ENCODE results near the gene INHBE.
"Not testable (repeated sequence)": the region's sequence is repeated elsewhere in the genome, so short reads cannot be mapped to it uniquely, and the experiment has no call there.

Gene INHBE

GRCh38 chr12:57454566-57455373 is at the start of gene INHBE:
INHBE (plus strand) TSS chr12:57455307; CDS start chr12:57455537, 230 bp downstream.
- in situ Hi-C loops (cut with HindIII; ENCODE audit: low pct_unique_long_range_greater_than_20kb, low sequenced_read_pairs), result no loop called here
- no peak for TF ChIP-seq JUND (IDR thresholded peaks at IDR 0.05; ENCODE audit: low read depth)
- DNase-seq (ENCODE audit: low read depth in 1 of 2, low spot score in 1 of 2), result peak in 1 of 2 experiments; percentile 76

DNA sequence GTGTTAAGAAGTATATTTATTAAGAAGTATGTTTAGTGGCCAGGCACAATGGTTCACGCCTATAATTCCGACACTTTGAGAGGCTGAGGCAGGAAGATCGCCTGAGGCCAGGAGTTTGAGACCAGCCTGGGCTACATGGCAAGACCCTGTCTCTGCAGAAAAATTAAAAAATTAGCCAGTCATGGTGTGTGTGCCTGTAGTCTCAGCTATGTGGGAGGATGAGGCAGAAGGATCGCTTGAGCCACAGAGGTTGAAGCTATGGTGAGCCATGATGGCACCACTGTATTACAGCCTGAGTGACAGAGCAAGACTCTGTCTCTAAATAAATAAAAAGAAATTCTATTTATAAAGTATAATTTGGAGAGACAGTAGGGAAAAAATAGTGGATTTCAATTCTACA is 44.6 kb upstream of the INHBE start:
- no peak for TF ChIP-seq JUND (IDR thresholded peaks at IDR 0.05; ENCODE audit: low read depth)
- in situ Hi-C loops (cut with HindIII; ENCODE audit: low pct_unique_long_range_greater_than_20kb, low sequenced_read_pairs), result no loop called here
- no peak for DNase-seq (ENCODE audit: low read depth in 1 of 2, low spot score in 1 of 2)

- DNase-seq (ENCODE audit: low read depth in 1 of 2, low spot score in 1 of 2); in situ Hi-C loops (cut with HindIII; ENCODE audit: low pct_unique_long_range_greater_than_20kb, low sequenced_read_pairs): not testable (repeated sequence)
Observed at GRCh38 chr12:57414160-57414559, 40.9 kb upstream of the INHBE start.

DNA sequence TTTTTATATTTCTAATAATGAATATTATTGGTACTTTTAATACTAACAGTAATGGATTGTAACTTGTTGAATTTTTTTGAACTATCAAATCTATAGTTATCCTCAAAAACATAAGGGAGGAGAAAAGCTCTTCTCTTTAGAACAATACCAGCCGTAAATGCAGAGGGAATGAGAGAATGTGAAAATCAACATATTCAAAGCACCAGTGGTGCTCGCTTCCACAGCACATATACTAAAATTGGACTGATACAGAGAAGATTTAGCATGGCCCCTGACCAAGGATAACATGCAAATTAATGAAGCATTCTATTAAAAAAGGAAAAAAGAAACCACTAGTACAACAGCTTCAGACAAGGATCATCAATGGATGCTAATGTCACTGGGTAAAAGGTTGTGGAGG is 40.0 kb upstream of the INHBE start:
- no peak for TF ChIP-seq JUND (IDR thresholded peaks at IDR 0.05; ENCODE audit: low read depth)
- in situ Hi-C loops (cut with HindIII; ENCODE audit: low pct_unique_long_range_greater_than_20kb, low sequenced_read_pairs), result no loop called here

GRCh38 chr12:57416039-57416996 is 38.8 kb upstream of the INHBE start:
- no peak for DNase-seq (ENCODE audit: low read depth in 1 of 2, low spot score in 1 of 2)
- in situ Hi-C loops (cut with HindIII; ENCODE audit: low pct_unique_long_range_greater_than_20kb, low sequenced_read_pairs), result no loop called here
- TF ChIP-seq JUND (IDR thresholded peaks at IDR 0.05; ENCODE audit: low read depth), result no peak

More for the DNA sequence above, 40.0 kb upstream of the INHBE start:
- DNase-seq (ENCODE audit: low read depth in 1 of 2, low spot score in 1 of 2), result no peak

DNA sequence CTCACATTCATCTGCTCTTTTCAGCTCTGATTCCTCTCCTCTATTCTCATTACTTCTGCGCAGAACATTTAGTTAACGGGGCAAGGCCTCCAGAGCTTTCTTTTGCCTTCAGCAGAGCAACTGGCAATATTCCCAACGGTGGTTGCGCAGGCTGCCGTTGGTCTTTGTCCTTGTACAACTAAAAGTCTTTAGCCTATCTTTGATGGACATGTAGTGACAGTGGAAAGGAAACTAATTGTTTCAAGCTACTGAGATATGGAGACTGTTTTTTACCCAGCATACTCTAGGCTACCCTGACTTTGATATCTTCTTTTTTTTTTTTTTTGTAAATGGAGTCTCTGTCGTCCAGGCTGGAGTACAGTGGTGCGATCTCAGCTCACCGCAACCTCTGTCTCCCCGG is 36.9 kb upstream of the INHBE start:
- DNase-seq (ENCODE audit: low read depth in 1 of 2, low spot score in 1 of 2), result no peak
- no peak for TF ChIP-seq JUND (IDR thresholded peaks at IDR 0.05; ENCODE audit: low read depth)
- in situ Hi-C loops (cut with HindIII; ENCODE audit: low pct_unique_long_range_greater_than_20kb, low sequenced_read_pairs), result no loop called here

- no peak for TF ChIP-seq JUND (IDR thresholded peaks at IDR 0.05; ENCODE audit: low read depth)
- in situ Hi-C loops (cut with HindIII; ENCODE audit: low pct_unique_long_range_greater_than_20kb, low sequenced_read_pairs), result no loop called here
- no peak for DNase-seq (ENCODE audit: low read depth in 1 of 2, low spot score in 1 of 2)
Observed at GRCh38 chr12:57419495-57419894, 35.6 kb upstream of the INHBE start.

- in situ Hi-C loops (cut with HindIII; ENCODE audit: low pct_unique_long_range_greater_than_20kb, low sequenced_read_pairs), result no loop called here
- DNase-seq (ENCODE audit: low read depth in 1 of 2, low spot score in 1 of 2), result no peak
- no peak for TF ChIP-seq JUND (IDR thresholded peaks at IDR 0.05; ENCODE audit: low read depth)
Observed at GRCh38 chr12:57420482-57420881, 34.6 kb upstream of the INHBE start.

GRCh38 chr12:57426948-57427347 is 28.2 kb upstream of the INHBE start:
- DNase-seq (ENCODE audit: low read depth in 1 of 2, low spot score in 1 of 2); in situ Hi-C loops (cut with HindIII; ENCODE audit: low pct_unique_long_range_greater_than_20kb, low sequenced_read_pairs): not testable (repeated sequence)

DNA sequence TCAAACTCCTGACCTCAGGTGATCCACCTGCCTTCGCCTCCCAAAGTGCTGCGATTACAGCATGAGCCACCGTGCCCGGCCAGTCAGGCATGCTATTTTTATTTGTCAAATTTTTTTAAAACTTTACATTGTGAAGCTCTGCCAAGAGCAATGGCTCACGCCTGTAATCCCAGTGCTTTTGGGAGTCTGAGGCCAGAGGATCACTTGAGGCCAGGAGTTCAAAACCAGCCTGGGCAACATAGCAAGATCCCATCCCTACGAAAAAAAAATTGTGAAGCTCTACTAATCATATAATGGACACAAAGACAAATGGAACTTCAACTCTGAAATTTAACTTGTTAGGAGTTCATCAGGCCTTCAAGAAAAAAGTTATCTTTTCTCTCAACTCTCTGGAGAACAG is 26.1 kb upstream of the INHBE start:
- no peak for TF ChIP-seq JUND (IDR thresholded peaks at IDR 0.05; ENCODE audit: low read depth)
- no peak for DNase-seq (ENCODE audit: low read depth in 1 of 2, low spot score in 1 of 2)
- in situ Hi-C loops (cut with HindIII; ENCODE audit: low pct_unique_long_range_greater_than_20kb, low sequenced_read_pairs), result no loop called here

- peak in 1 of 2 experiments; percentile 19 for DNase-seq (ENCODE audit: low read depth in 1 of 2, low spot score in 1 of 2)
- in situ Hi-C loops (cut with HindIII; ENCODE audit: low pct_unique_long_range_greater_than_20kb, low sequenced_read_pairs), result no loop called here
- no peak for TF ChIP-seq JUND (IDR thresholded peaks at IDR 0.05; ENCODE audit: low read depth)
Observed at GRCh38 chr12:57429473-57430111, 25.5 kb upstream of the INHBE start.

DNA sequence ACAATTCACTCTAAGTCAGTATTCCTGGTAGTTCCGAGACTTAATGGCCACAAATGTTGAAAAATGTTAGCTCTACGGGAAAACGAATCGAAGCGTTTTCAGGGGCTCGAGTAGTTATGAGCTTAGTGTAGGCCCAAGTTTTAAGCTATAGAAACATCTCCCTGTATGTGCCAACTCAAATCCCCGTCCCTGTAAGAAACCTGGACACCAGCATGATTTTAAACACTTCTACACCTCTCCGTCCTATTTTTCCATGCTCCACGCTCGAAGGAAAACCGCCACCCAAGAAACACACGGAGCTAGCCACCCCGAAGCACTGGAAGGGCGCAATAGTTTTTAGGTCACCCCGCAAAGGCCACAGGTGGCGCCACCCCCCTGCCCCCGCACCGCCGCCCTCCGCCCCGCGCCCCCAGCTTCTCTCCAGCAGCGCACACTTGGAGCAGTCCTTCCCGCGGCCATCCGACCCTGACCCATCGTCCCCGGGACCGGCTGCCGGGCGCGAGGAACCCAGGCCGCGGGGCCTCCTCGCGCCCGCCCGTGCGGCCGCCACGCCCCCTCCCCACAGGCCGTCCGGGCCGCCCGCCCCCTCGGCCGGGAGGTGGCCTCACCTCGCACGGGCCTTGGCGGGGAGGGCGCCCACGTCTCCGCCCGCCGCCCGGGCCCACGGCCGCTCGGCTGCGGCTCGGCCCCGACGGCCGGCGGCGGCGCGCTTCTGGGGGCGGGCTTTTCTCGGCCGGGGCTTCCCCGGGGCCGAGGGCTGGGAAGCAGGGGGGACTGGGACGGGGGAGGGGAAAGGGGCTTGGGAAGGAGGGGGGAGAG is 24.8 kb upstream of the INHBE start:
- TF ChIP-seq JUND (IDR thresholded peaks at IDR 0.05; ENCODE audit: low read depth), result no peak
- in situ Hi-C loops (cut with HindIII; ENCODE audit: low pct_unique_long_range_greater_than_20kb, low sequenced_read_pairs), result no loop called here
- DNase-seq (ENCODE audit: low read depth in 1 of 2, low spot score in 1 of 2), result peak in 1 of 2 experiments; percentile 79

Measured in T47D (cell line).